H1 (cell line): ENCODE measurements around the gene FAM167B. TPM values are rescaled to one million over a fixed set of nuclear protein-coding genes. Genes with fewer than 3 reads are reported as not detected.

Experiments used
- CTCF ChIA-PET: fragments of 300-600 bp; sonication (Branson Sonifier 250); formaldehyde crosslinking; loops from one replicate; lab custom pipeline; 2021; ENCODE audit not compliant: partially characterized antibody; lab: Charles Lee
- POLR2A ChIA-PET: fragments of 300-600 bp; sonication (Branson Sonifier 250); formaldehyde crosslinking; loops from one replicate; lab custom pipeline; 2021; ENCODE audit warnings: inconsistent platforms; ENCODE audit not compliant: partially characterized antibody; lab: Charles Lee
- DNase-seq, 2 experiments: peaks; one replicate each; pipeline versions ENCODE4 v3.0.0 to v3.0.0-alpha.2; 2010 to 2022; ENCODE audit warnings: low spot score in 2 of 2, low read depth in 1 of 2, mixed read lengths in 1 of 2
- FAIRE-seq: peaks from 2 replicates; lab custom pipeline; 2011; peaks lifted over from hg19 to GRCh38; lab: Jason Lieb, UNC
- H2AFZ ChIP-seq: 2 replicates; pipeline ENCODE4 v1.8.1; 2012; ENCODE audit warnings: low read length, inconsistent platforms
- H2AK5ac ChIP-seq: 2 replicates; pipeline ENCODE4 v1.6.1; 2013; ENCODE audit warnings: low read depth, low read length
- H2BK120ac ChIP-seq: replicated peaks from 2 replicates; pipeline ENCODE3; 2013; ENCODE audit warnings: low read depth, low read length, inconsistent platforms
- H2BK12ac ChIP-seq: 2 replicates; pipeline ENCODE4 v1.6.1; 2013; ENCODE audit warnings: low read depth, low read length
- H2BK15ac ChIP-seq: 2 replicates; pipeline ENCODE4 v1.6.1; 2013; ENCODE audit warnings: low read length
- H2BK20ac ChIP-seq: 2 replicates; pipeline ENCODE4 v1.6.1; 2013; ENCODE audit warnings: low read length
- H2BK5ac ChIP-seq: 2 replicates; pipeline ENCODE4 v1.6.1; 2013; ENCODE audit warnings: low read depth, low read length
- H3K14ac ChIP-seq: 2 replicates; pipeline ENCODE4 v1.6.1; 2013; ENCODE audit warnings: inconsistent platforms; ENCODE audit not compliant: insufficient read length
- H3K18ac ChIP-seq: 2 replicates; pipeline ENCODE4 v1.6.1; 2013; ENCODE audit warnings: low read length; ENCODE audit errors: extremely low read depth
- H3K23ac ChIP-seq: 2 replicates; pipeline ENCODE4 v1.6.1; 2013; ENCODE audit warnings: inconsistent platforms; ENCODE audit not compliant: insufficient read length
- H3K23me2 ChIP-seq: 2 replicates; pipeline ENCODE4 v1.6.1; 2013; ENCODE audit warnings: low read depth, low read length
- H3K27ac ChIP-seq: 2 replicates; pipeline ENCODE4 v1.6.1; 2011; ENCODE audit warnings: low read depth, low read length, inconsistent platforms
- H3K27me3 ChIP-seq, 4 experiments: replicated peaks in 1 of 4; 1 replicate in 1 of 4; 2 replicates in 3 of 4; pipeline versions ENCODE4 v1.6.1 to v1.8.1; 2011 to 2013; ENCODE audit warnings: low read length in 3 of 4, mild to moderate bottlenecking in 3 of 4, inconsistent platforms in 2 of 4, mixed read lengths in 2 of 4, moderate library complexity in 1 of 4; ENCODE audit not compliant: control insufficient read depth in 3 of 4, insufficient read depth in 3 of 4; ENCODE audit errors: extremely low read depth in 1 of 4
- H3K36me3 ChIP-seq, 4 experiments: 2 replicates each; pipeline versions ENCODE4 v1.6.1 to v1.8.1; 2011 to 2013; ENCODE audit warnings: mild to moderate bottlenecking in 4 of 4, low read length in 3 of 4, moderate library complexity in 2 of 4, control low read depth in 1 of 4, inconsistent platforms in 1 of 4; ENCODE audit not compliant: insufficient read depth in 4 of 4, control insufficient read depth in 2 of 4
- H3K4ac ChIP-seq: replicated peaks from 2 replicates; pipeline ENCODE3; 2013; ENCODE audit warnings: low read length, low read depth, mixed read lengths, inconsistent platforms; ENCODE audit not compliant: insufficient read length
- H3K4me1 ChIP-seq, 4 experiments: replicated peaks in 1 of 4; 1 replicate in 1 of 4; 2 replicates in 3 of 4; pipeline versions ENCODE4 v1.6.1 to v1.8.1; 2011 to 2013; ENCODE audit warnings: low read length in 3 of 4, inconsistent platforms in 2 of 4, mixed read lengths in 1 of 4; ENCODE audit not compliant: insufficient read depth in 4 of 4, control insufficient read depth in 3 of 4
- H3K4me2 ChIP-seq, 2 experiments: 2 replicates each; pipeline versions ENCODE4 v1.6.1 to v1.8.1; 2011 to 2013; ENCODE audit warnings: low read depth in 2 of 2, low read length in 2 of 2, control low read depth in 1 of 2, inconsistent platforms in 1 of 2, mild to moderate bottlenecking in 1 of 2; ENCODE audit not compliant: insufficient read depth in 1 of 2
- H3K4me3 ChIP-seq, 4 experiments: fragments of 200-600, 300-600 bp in 1 of 4; sonication (generic), shearing (Covaris generic), sonication (Bioruptor Twin) in 1 of 4; 2 replicates each; pipeline versions ENCODE4 v1.5.1 to v1.8.1; 2011 to 2016; ENCODE audit warnings: low read length in 4 of 4, low read depth in 3 of 4, control low read depth in 2 of 4, inconsistent platforms in 2 of 4, mild to moderate bottlenecking in 2 of 4, mixed read lengths in 1 of 4, moderate library complexity in 1 of 4; ENCODE audit not compliant: insufficient read depth in 2 of 4; ENCODE audit errors: extremely low read depth in 1 of 4
- H3K56ac ChIP-seq: replicated peaks from 2 replicates; pipeline ENCODE3; 2013; ENCODE audit warnings: low read depth, mild to moderate bottlenecking, mixed read lengths, low read length, inconsistent platforms; ENCODE audit not compliant: insufficient read length
- H3K79me1 ChIP-seq: 2 replicates; pipeline ENCODE4 v1.6.1; 2013; ENCODE audit warnings: low read depth, low read length, control low read depth
- H3K79me2 ChIP-seq, 2 experiments: 2 replicates each; pipeline versions ENCODE4 v1.6.1 to v1.8.1; 2012 to 2013; ENCODE audit warnings: low read length in 2 of 2, mild to moderate bottlenecking in 2 of 2, inconsistent platforms in 1 of 2; ENCODE audit not compliant: insufficient read depth in 2 of 2, control insufficient read depth in 1 of 2
- H3K9ac ChIP-seq, 4 experiments: replicated peaks in 1 of 4; 1 replicate in 1 of 4; 2 replicates in 3 of 4; pipeline versions ENCODE4 v1.6.1 to v1.8.1; 2011 to 2013; ENCODE audit warnings: low read depth in 3 of 4, low read length in 3 of 4, control low read depth in 2 of 4, mild to moderate bottlenecking in 2 of 4, moderate library complexity in 2 of 4, inconsistent platforms in 1 of 4; ENCODE audit errors: extremely low read depth in 1 of 4
- H3K9me3 ChIP-seq, 2 experiments: 2 replicates each; pipeline versions ENCODE4 v1.6.1 to v1.8.1; 2012 to 2013; ENCODE audit warnings: mild to moderate bottlenecking in 2 of 2, moderate library complexity in 2 of 2, control low read depth in 1 of 2, inconsistent platforms in 1 of 2, low read depth in 1 of 2, low read length in 1 of 2, mixed read lengths in 1 of 2; ENCODE audit not compliant: insufficient read depth in 2 of 2
- H4K20me1 ChIP-seq, 2 experiments: replicated peaks in 1 of 2; 2 replicates each; pipeline versions ENCODE3 to v1.8.1; 2011 to 2013; ENCODE audit warnings: inconsistent platforms in 2 of 2, low read length in 2 of 2, mild to moderate bottlenecking in 1 of 2; ENCODE audit not compliant: insufficient read depth in 2 of 2, control insufficient read depth in 1 of 2
- H4K5ac ChIP-seq: 2 replicates; pipeline ENCODE4 v1.6.1; 2013; ENCODE audit warnings: low read length, low read depth, mixed read lengths, inconsistent platforms; ENCODE audit not compliant: insufficient read length
- H4K8ac ChIP-seq: 2 replicates; pipeline ENCODE4 v1.8.0; 2013; ENCODE audit warnings: mild to moderate bottlenecking, moderate library complexity, low read length, inconsistent platforms; ENCODE audit not compliant: insufficient read depth; ENCODE audit errors: extremely low read depth
- H4K91ac ChIP-seq: replicated peaks from 2 replicates; pipeline ENCODE3; 2013; ENCODE audit warnings: low read length, mixed read lengths, inconsistent platforms; ENCODE audit not compliant: insufficient read length
- EZH2 ChIP-seq: fragments of 200-600 bp; sonication (generic); IDR thresholded peaks from 2 replicates; pipeline ENCODE4 v1.7.1; 2012; ENCODE audit warnings: low read depth, mild to moderate bottlenecking, moderate library complexity, low read length, inconsistent platforms; ENCODE audit not compliant: severe bottlenecking
- WGBS, 2 experiments: shearing (Covaris generic) in 1 of 2; methylation state at CpG; one replicate each; pipeline versions ENCODE4 v1.1.6 to v1.1.7; 2013 to 2015; ENCODE audit warnings: low lambda C conversion rate in 2 of 2, mixed read lengths in 2 of 2, inconsistent platforms in 1 of 2, low coverage in 1 of 2, missing lambda C conversion rate in 1 of 2; ENCODE audit not compliant: insufficient replicate concordance in 2 of 2, insufficient coverage in 1 of 2, insufficient read length in 1 of 2; ENCODE audit errors: extremely low coverage in 1 of 2, missing lambda C conversion rate in 1 of 2; 5-methylcytosine and 5-hydroxymethylcytosine counted together
- polyA plus RNA-seq, 7 experiments: library from polyadenylated mRNA; depleted of rRNA in 3 of 7; stranded (reverse) in 5 of 7; unstranded in 2 of 7; fragments of >200 nt in 5 of 7; fragments of 200-250 nt in 2 of 7; gene quantifications; 1 replicate in 5 of 7; 2 replicates in 1 of 7; 4 replicates in 1 of 7; pipeline versions ENCODE4 v1.2.1 to v1.2.3, GENCODE V29; 2011 to 2013; ENCODE audit warnings: missing spikeins in 2 of 7, mixed read lengths in 2 of 7
- total RNA-seq: library from RNA; stranded (reverse); fragmentation: NEBNext Ultra II Directional; extraction: Animal tissue kit (Norgen Biotek cat#: 25700); gene quantifications from 2 replicates; pipeline ENCODE4 v1.2.1, GENCODE V29; 2021

The FAM167B gene
- total and polyA plus RNA-seq, 2 of the 8 experiments (the other 6 are each of a cell fraction or from before 2014, with no cell fraction given) = 2.8 to 3.9 TPM

- Histone ChIP-seq H2AK5ac (no peak overlapping the region), H3K79me2 (no peaks in the 10 kb centered on the region), H3K18ac (no peak overlapping the region), H3K27me3 (no peaks in the 10 kb centered on the region), H4K5ac (no peak overlapping the region), H4K91ac (no peak overlapping the region), H4K8ac (no peak overlapping the region), H3K4ac (no peak overlapping the region), H3K23me2 (no peaks in the 10 kb centered on the region), H2BK12ac (no peak overlapping the region), H3K27ac (no peak overlapping the region), H2BK20ac (no peak overlapping the region), H3K4me3 (no peak overlapping the region), H2BK120ac (no peak overlapping the region), H3K79me1 (no peaks in the 10 kb centered on the region), H3K9me3 (no peaks in the 10 kb centered on the region), H3K14ac (no peak overlapping the region), H3K9ac (no peak overlapping the region), H2BK15ac (no peak overlapping the region), H3K4me1 (peaks cover 0 to 3% (median 2%) of the 10 kb centered on the region in 4 experiments; a peak in 3 of 7 replicates), H3K4me2 (no peak overlapping the region), H3K36me3 (no peaks in the 10 kb centered on the region), H2BK5ac (no peak overlapping the region), H3K23ac (no peak overlapping the region), H3K56ac (no peak overlapping the region), H4K20me1 (no peaks in the 10 kb centered on the region), H2AFZ (no peak overlapping the region)
- TF ChIP-seq EZH2 = no peak
- FAIRE-seq (no peak), DNase-seq (no peak)
- ChIA-PET CTCF (no interaction called here), POLR2A (no interaction called here)
- 92% methylated on average over 7 of the region's 7 CpGs; no CpG with 5 or more reads in 1 of the 2 experiments for WGBS, 2 experiments
Measured at GRCh38 chr1:32266921-32267591, 20.0 kb downstream of the FAM167B start.
